ENCODE results near the gene LMF1.

The LMF1 gene

GRCh38 chr16:912322-912683, 58.5 kb downstream of the LMF1 start:
- TF ChIP-seq CTCF (IDR thresholded peaks at IDR 0.05; ENCODE audit: low read depth, low read length), result no peak
- no peak for DNase-seq
- Histone ChIP-seq H3K27me3 (ENCODE audit: insufficient read depth, low read depth, severe bottlenecking) (no peaks in the 10 kb centered on the region), H3K36me3 (no peaks in the 10 kb centered on the region), H3K4me3 (ENCODE audit: low read depth, low read length) (no peak overlapping the region), H3K9me3 (ENCODE audit: severe bottlenecking) (no peaks in the 10 kb centered on the region), H3K27ac (no peak overlapping the region)

GRCh38 chr16:911604-912321, 59.0 kb downstream of the LMF1 start:
- DNase-seq, result no peak

GRCh38 chr16:911101-911500, 59.7 kb downstream of the LMF1 start:
- DNase-seq, result no peak
- H3K4me3 ChIP-seq (ENCODE audit: low read depth, low read length), result no peak overlapping the region
- H3K36me3 ChIP-seq, result no peaks in the 10 kb centered on the region
- peaks cover under 1% of the 10 kb centered on the region for H3K9me3 ChIP-seq (ENCODE audit: severe bottlenecking)
- no peaks in the 10 kb centered on the region for H3K27me3 ChIP-seq (ENCODE audit: insufficient read depth, low read depth, severe bottlenecking)
- no peak overlapping the region for H3K27ac ChIP-seq
- no peak for TF ChIP-seq CTCF (IDR thresholded peaks at IDR 0.05; ENCODE audit: low read depth, low read length)

More at GRCh38 chr16:911604-912321, 59.0 kb downstream of the LMF1 start:
- Histone ChIP-seq H3K4me3 (ENCODE audit: low read depth, low read length) (no peak overlapping the region), H3K27me3 (ENCODE audit: insufficient read depth, low read depth, severe bottlenecking) (no peaks in the 10 kb centered on the region), H3K27ac (no peak overlapping the region), H3K9me3 (ENCODE audit: severe bottlenecking) (no peaks in the 10 kb centered on the region), H3K36me3 (no peaks in the 10 kb centered on the region)
- TF ChIP-seq CTCF (IDR thresholded peaks at IDR 0.05; ENCODE audit: low read depth, low read length), result no peak

GRCh38 chr16:910181-910580, 60.6 kb downstream of the LMF1 start:
- no peaks in the 10 kb centered on the region for H3K27me3 ChIP-seq (ENCODE audit: insufficient read depth, low read depth, severe bottlenecking)
- no peak overlapping the region for H3K4me3 ChIP-seq (ENCODE audit: low read depth, low read length)
- H3K36me3 ChIP-seq, result no peaks in the 10 kb centered on the region
- H3K27ac ChIP-seq, result no peak overlapping the region
- no peak for TF ChIP-seq CTCF (IDR thresholded peaks at IDR 0.05; ENCODE audit: low read depth, low read length)
- no peak for DNase-seq
- peaks cover 3% of the 10 kb centered on the region for H3K9me3 ChIP-seq (ENCODE audit: severe bottlenecking)

- TF ChIP-seq CTCF (IDR thresholded peaks at IDR 0.05; ENCODE audit: low read depth, low read length), result no peak
- no peak for DNase-seq
- Histone ChIP-seq H3K27ac (no peak overlapping the region), H3K4me3 (ENCODE audit: low read depth, low read length) (no peak overlapping the region), H3K9me3 (ENCODE audit: severe bottlenecking) (peaks cover 3% of the 10 kb centered on the region), H3K27me3 (ENCODE audit: insufficient read depth, low read depth, severe bottlenecking) (no peaks in the 10 kb centered on the region), H3K36me3 (no peaks in the 10 kb centered on the region)
Observed at GRCh38 chr16:909281-910000, 61.3 kb downstream of the LMF1 start.
